Activated naive CD4-positive, alpha-beta T cell treated with anti-CD3 and anti-CD28 coated beads for 36 hours (primary cell): Measurements from ENCODE around the gene HOATZ. TPM values are rescaled to one million over a fixed set of nuclear protein-coding genes. Genes with fewer than 3 reads are reported as not detected.
A peak's percentile ranks its signal among the peaks of the same experiment; 100 is the strongest.

ENCODE experiments used
- CTCF ChIA-PET: fragments of 350-600 bp; sonication (Branson Sonifier 250); formaldehyde crosslinking; loops from one replicate; lab custom pipeline; 2021; ENCODE audit warnings: antibody characterized with exemption; lab: Charles Lee
- DNase-seq: peaks from one replicate; pipeline ENCODE4 v3.0.0-alpha.2; 2020
- H3K27ac Mint-ChIP-seq: one replicate; pipeline ENCODE4 v1.8.0; 2021; ENCODE audit warnings: mild to moderate bottlenecking, mixed read lengths
- H3K27me3 Mint-ChIP-seq: one replicate; pipeline ENCODE4 v1.8.0; 2021; ENCODE audit warnings: low read depth, mixed read lengths
- H3K36me3 Mint-ChIP-seq: one replicate; pipeline ENCODE4 v1.8.0; 2021; ENCODE audit warnings: low read depth, mixed read lengths
- H3K4me1 Mint-ChIP-seq: one replicate; pipeline ENCODE4 v1.8.0; 2021; ENCODE audit warnings: low read depth, mixed read lengths
- H3K4me3 Mint-ChIP-seq: one replicate; pipeline ENCODE4 v1.8.0; 2021; ENCODE audit warnings: mild to moderate bottlenecking, moderate library complexity, mixed read lengths
- H3K9me3 Mint-ChIP-seq: one replicate; pipeline ENCODE4 v1.8.0; 2021; ENCODE audit warnings: mixed read lengths
- intact Hi-C: fragments of 100-400 bp; cut with micrococcal nuclease; formaldehyde crosslinking; loops from one replicate; pipeline ENCODE4 v1.15.1; 2023
- total RNA-seq, 2 experiments: library from RNA; stranded (reverse); gene quantifications; one replicate each; pipeline ENCODE4 v1.2.3, GENCODE V29; 2021

Gene HOATZ
- total RNA-seq: not detected

GRCh38 chr11:111514216-111515031 is at the start of gene HOATZ:
HOATZ (plus strand) TSS chr11:111514778; CDS start chr11:111514785, 7 bp downstream.
- peaks cover 27% of the 10 kb centered on the region for H3K4me1 Mint-ChIP-seq
- H3K27ac Mint-ChIP-seq: no peak within 1 kb of the TSS
- H3K36me3 Mint-ChIP-seq: no peaks in the 10 kb centered on the region
- no peak for DNase-seq
- H3K4me3 Mint-ChIP-seq: peak within 1 kb of the TSS; percentile 33
- intact Hi-C loops: loop anchor here (2.0 to 5.0 kb wide), 2 partner anchors 26 to 52 kb away; partner anchors contain the start of gene LAYN
- H3K27me3 Mint-ChIP-seq: peaks cover 33% of the 10 kb centered on the region
- no peaks in the 10 kb centered on the region for H3K9me3 Mint-ChIP-seq
- CTCF ChIA-PET: interaction anchor here (0.6 to 2.2 kb wide), 3 partner anchors 68 to 508 kb away, joined by 3 to 8 read pairs (median 3); no protein-coding TSS in a partner anchor

GRCh38 chr11:111465400-111465799 is 49.2 kb upstream of the HOATZ start:
- Mint-ChIP-seq H3K27me3 (peaks cover 17% of the 10 kb centered on the region), H3K9me3 (no peaks in the 10 kb centered on the region), H3K36me3 (no peaks in the 10 kb centered on the region), H3K4me3 (no peak overlapping the region), H3K27ac (no peak overlapping the region), H3K4me1 (no peaks in the 10 kb centered on the region)
- CTCF ChIA-PET: interaction anchor here (0.8 to 1.7 kb wide), 2 partner anchors 11 to 14 kb away, joined by 3 to 7 read pairs; no protein-coding TSS in a partner anchor
- intact Hi-C loops: no loop called here
- DNase-seq: no peak

GRCh38 chr11:111466615-111467014 is 48.0 kb upstream of the HOATZ start:
- DNase-seq: no peak
- H3K27ac Mint-ChIP-seq: no peak overlapping the region
- peaks cover 11% of the 10 kb centered on the region for H3K27me3 Mint-ChIP-seq
- no peaks in the 10 kb centered on the region for H3K9me3 Mint-ChIP-seq
- no peak overlapping the region for H3K4me3 Mint-ChIP-seq
- intact Hi-C loops: no loop called here
- CTCF ChIA-PET: no interaction called here
- H3K4me1 Mint-ChIP-seq: no peaks in the 10 kb centered on the region
- no peaks in the 10 kb centered on the region for H3K36me3 Mint-ChIP-seq

GRCh38 chr11:111469200-111469599 is 45.4 kb upstream of the HOATZ start:
- no peak overlapping the region for H3K4me3 Mint-ChIP-seq
- H3K36me3 Mint-ChIP-seq: no peaks in the 10 kb centered on the region
- H3K9me3 Mint-ChIP-seq: no peaks in the 10 kb centered on the region
- no peak overlapping the region for H3K27ac Mint-ChIP-seq
- DNase-seq: no peak
- intact Hi-C loops: no loop called here
- H3K4me1 Mint-ChIP-seq: no peaks in the 10 kb centered on the region
- H3K27me3 Mint-ChIP-seq: peaks cover 11% of the 10 kb centered on the region
- CTCF ChIA-PET: no interaction called here

- intact Hi-C loops: no loop called here
- H3K36me3 Mint-ChIP-seq: no peaks in the 10 kb centered on the region
- no peak overlapping the region for H3K4me3 Mint-ChIP-seq
- H3K9me3 Mint-ChIP-seq: no peaks in the 10 kb centered on the region
- DNase-seq: no peak
- no peak overlapping the region for H3K27ac Mint-ChIP-seq
- CTCF ChIA-PET: no interaction called here
- H3K4me1 Mint-ChIP-seq: no peaks in the 10 kb centered on the region
- peaks cover 12% of the 10 kb centered on the region for H3K27me3 Mint-ChIP-seq
These were observed 42.4 kb upstream of the HOATZ start for GRCh38 chr11:111472228-111472627.

- H3K27me3 Mint-ChIP-seq: peaks cover 18% of the 10 kb centered on the region
- intact Hi-C loops: no loop called here
- no peaks in the 10 kb centered on the region for H3K36me3 Mint-ChIP-seq
- no peak for DNase-seq
- no peaks in the 10 kb centered on the region for H3K4me1 Mint-ChIP-seq
- CTCF ChIA-PET: no interaction called here
- no peaks in the 10 kb centered on the region for H3K9me3 Mint-ChIP-seq
- H3K27ac Mint-ChIP-seq: no peak overlapping the region
- H3K4me3 Mint-ChIP-seq: no peak overlapping the region
These were observed 40.1 kb upstream of the HOATZ start for GRCh38 chr11:111474432-111474831.

- no peak overlapping the region for H3K27ac Mint-ChIP-seq
- H3K9me3 Mint-ChIP-seq: no peaks in the 10 kb centered on the region
- no peak for DNase-seq
- H3K4me1 Mint-ChIP-seq: no peaks in the 10 kb centered on the region
- H3K4me3 Mint-ChIP-seq: no peak overlapping the region
- intact Hi-C loops: no loop called here
- CTCF ChIA-PET: interaction anchor here (1.0 kb wide), 1 partner anchor 22 kb away, joined by 4 read pairs; no protein-coding TSS in a partner anchor
- peaks cover 21% of the 10 kb centered on the region for H3K27me3 Mint-ChIP-seq
- no peaks in the 10 kb centered on the region for H3K36me3 Mint-ChIP-seq
These were observed 38.2 kb upstream of the HOATZ start for GRCh38 chr11:111476366-111476765.

- H3K9me3 Mint-ChIP-seq: no peaks in the 10 kb centered on the region
- H3K27ac Mint-ChIP-seq: no peak overlapping the region
- no peak overlapping the region for H3K4me3 Mint-ChIP-seq
- peaks cover 21% of the 10 kb centered on the region for H3K27me3 Mint-ChIP-seq
- no peaks in the 10 kb centered on the region for H3K4me1 Mint-ChIP-seq
- CTCF ChIA-PET: interaction anchor here (1.0 kb wide), 1 partner anchor 22 kb away, joined by 4 read pairs; no protein-coding TSS in a partner anchor
- no peaks in the 10 kb centered on the region for H3K36me3 Mint-ChIP-seq
- no peak for DNase-seq
- intact Hi-C loops: no loop called here
These were observed 37.6 kb upstream of the HOATZ start for GRCh38 chr11:111476956-111477355.

- no peak for DNase-seq
- Mint-ChIP-seq H3K36me3 (peaks cover 3% of the 10 kb centered on the region), H3K9me3 (peaks cover 6% of the 10 kb centered on the region), H3K4me3 (no peak overlapping the region), H3K27me3 (peaks cover 22% of the 10 kb centered on the region), H3K27ac (no peak overlapping the region), H3K4me1 (no peaks in the 10 kb centered on the region)
- intact Hi-C loops: no loop called here
- CTCF ChIA-PET: no interaction called here
These were observed 36.7 kb upstream of the HOATZ start for GRCh38 chr11:111477898-111478297.

GRCh38 chr11:111479666-111480065 is 34.9 kb upstream of the HOATZ start:
- DNase-seq: no peak
- intact Hi-C loops: no loop called here
- Mint-ChIP-seq H3K4me3 (no peak overlapping the region), H3K4me1 (no peaks in the 10 kb centered on the region), H3K27me3 (peaks cover 31% of the 10 kb centered on the region), H3K36me3 (peaks cover 7% of the 10 kb centered on the region), H3K9me3 (peaks cover 16% of the 10 kb centered on the region), H3K27ac (no peak overlapping the region)
- CTCF ChIA-PET: interaction anchor here (0.6 to 1.1 kb wide), 4 partner anchors 14 to 101 kb away, joined by 3 read pairs; no protein-coding TSS in a partner anchor

GRCh38 chr11:111483431-111483830 is 31.1 kb upstream of the HOATZ start:
- intact Hi-C loops: no loop called here
- H3K27ac Mint-ChIP-seq: no peak overlapping the region
- CTCF ChIA-PET: no interaction called here
- peaks cover 7% of the 10 kb centered on the region for H3K36me3 Mint-ChIP-seq
- peaks cover 20% of the 10 kb centered on the region for H3K27me3 Mint-ChIP-seq
- DNase-seq: no peak
- H3K4me1 Mint-ChIP-seq: no peaks in the 10 kb centered on the region
- peaks cover 18% of the 10 kb centered on the region for H3K9me3 Mint-ChIP-seq
- H3K4me3 Mint-ChIP-seq: no peak overlapping the region

GRCh38 chr11:111490496-111490895 is 24.1 kb upstream of the HOATZ start:
- Mint-ChIP-seq H3K4me1 (no peaks in the 10 kb centered on the region), H3K36me3 (no peaks in the 10 kb centered on the region)
- no peak for DNase-seq

GRCh38 chr11:111494040-111494439 is 20.5 kb upstream of the HOATZ start:
- no peak for DNase-seq
- H3K27me3 Mint-ChIP-seq: peaks cover 27% of the 10 kb centered on the region
- CTCF ChIA-PET: interaction anchor here (0.6 kb wide), 1 partner anchor 471 kb away, joined by 3 read pairs; no protein-coding TSS in a partner anchor
- H3K9me3 Mint-ChIP-seq: no peaks in the 10 kb centered on the region
- no peaks in the 10 kb centered on the region for H3K4me1 Mint-ChIP-seq
- no peak overlapping the region for H3K4me3 Mint-ChIP-seq
- intact Hi-C loops: no loop called here
- H3K27ac Mint-ChIP-seq: no peak overlapping the region
- no peaks in the 10 kb centered on the region for H3K36me3 Mint-ChIP-seq

More at GRCh38 chr11:111490496-111490895, 24.1 kb upstream of the HOATZ start:
- H3K27ac Mint-ChIP-seq: no peak overlapping the region
- no peak overlapping the region for H3K4me3 Mint-ChIP-seq
- CTCF ChIA-PET: no interaction called here
- H3K27me3 Mint-ChIP-seq: peaks cover 26% of the 10 kb centered on the region
- intact Hi-C loops: no loop called here
- H3K9me3 Mint-ChIP-seq: peaks cover 2% of the 10 kb centered on the region
